Globus pallidus (tissue), 1 donor: ENCODE measurements around the gene C9orf50.
"Not testable (repeated sequence)": the region's sequence is repeated elsewhere in the genome, so short reads cannot be mapped to it uniquely, and the experiment has no call there.

Experiments
- DNase-seq: peaks from one replicate; pipeline ENCODE4 v3.0.0-alpha.2; 2015; ENCODE audit warnings: low spot score

The C9orf50 gene, protein sequence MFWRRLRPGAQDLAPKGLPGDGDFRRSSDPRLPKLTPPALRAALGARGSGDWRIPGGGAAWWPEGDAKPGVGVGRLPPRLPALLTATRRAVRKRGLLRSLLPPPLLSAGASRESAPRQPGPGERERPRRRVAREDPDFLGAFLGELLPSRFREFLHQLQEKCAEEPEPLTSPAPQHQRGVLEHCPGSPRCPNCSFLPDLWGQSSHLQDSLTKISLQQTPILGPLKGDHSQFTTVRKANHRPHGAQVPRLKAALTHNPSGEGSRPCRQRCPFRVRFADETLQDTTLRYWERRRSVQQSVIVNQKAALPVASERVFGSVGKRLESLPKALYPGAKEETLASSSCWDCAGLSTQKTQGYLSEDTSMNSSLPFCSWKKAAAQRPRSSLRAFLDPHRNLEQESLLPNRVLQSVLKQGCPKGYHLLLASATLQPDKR

GRCh38 chr9:129620669-129621295, at the start of gene C9orf50:
TSS of gene C9orf50 (minus strand) at chr9:129621101. CDS start at chr9:129620574, 527 bp downstream.
- DNase-seq: no peak

DNA sequence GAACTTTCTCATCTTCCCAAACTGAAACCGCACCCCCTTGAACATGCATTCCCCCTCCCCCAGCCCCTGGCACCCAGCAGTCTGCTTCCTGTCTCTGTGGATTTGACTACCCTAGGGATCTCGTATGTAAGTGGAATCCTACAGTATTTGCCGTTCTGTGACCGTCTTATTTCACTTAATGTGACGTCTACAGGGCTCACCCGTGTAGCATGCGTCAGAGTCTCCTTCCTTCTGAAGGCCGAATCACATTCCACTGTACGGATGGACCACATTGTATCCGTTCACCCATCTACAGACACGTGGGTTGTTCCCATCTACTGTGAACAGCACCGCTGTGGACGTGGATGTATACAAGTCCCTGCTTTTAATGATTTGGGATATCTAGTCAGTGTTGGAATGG, 49.0 kb upstream of the C9orf50 start:
- DNase-seq: no peak

- DNase-seq: no peak
Observed at GRCh38 chr9:129669141-129669718, 48.3 kb upstream of the C9orf50 start.

DNA sequence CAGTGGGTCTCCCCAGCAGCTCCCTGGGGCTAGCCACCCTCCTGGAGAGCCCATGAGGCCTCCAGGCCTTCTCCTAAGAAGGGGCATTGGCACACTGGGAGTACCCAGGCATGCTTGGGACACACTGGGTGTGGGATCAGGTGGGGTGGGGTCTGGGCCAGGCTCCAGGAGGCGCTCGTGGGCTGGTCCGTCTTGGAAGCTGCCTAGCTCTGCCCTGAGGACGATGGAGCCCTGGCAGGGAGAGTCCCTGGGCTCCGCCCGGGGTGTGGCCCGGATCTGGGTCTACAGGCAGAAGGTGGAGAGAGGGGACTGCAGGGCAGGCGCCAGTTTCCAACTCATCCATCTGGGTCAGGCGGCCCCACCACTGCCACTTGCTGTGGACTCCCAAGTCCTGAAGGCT, 46.9 kb upstream of the C9orf50 start:
- no peak for DNase-seq

DNA sequence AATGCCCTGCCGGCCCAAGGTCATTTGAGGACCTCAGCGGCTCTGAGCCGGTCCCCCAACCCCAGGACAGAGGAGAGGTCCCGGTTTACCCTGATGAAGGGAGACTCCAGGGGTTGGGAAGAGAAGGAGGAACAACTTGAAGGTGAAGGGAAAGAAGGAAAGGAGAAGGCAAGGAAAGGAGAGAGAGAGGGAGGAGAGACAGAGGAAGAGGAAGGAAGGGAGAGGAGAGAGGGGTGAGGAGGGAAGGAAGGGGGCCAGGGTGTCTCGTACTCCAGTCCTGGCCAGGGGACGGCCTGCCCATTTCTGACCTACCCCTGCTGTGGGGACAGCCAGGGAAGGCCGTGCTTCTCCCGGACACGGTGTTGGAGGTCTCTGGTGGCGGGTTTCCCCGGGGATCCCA, 46.5 kb upstream of the C9orf50 start:
- DNase-seq: no peak

DNA sequence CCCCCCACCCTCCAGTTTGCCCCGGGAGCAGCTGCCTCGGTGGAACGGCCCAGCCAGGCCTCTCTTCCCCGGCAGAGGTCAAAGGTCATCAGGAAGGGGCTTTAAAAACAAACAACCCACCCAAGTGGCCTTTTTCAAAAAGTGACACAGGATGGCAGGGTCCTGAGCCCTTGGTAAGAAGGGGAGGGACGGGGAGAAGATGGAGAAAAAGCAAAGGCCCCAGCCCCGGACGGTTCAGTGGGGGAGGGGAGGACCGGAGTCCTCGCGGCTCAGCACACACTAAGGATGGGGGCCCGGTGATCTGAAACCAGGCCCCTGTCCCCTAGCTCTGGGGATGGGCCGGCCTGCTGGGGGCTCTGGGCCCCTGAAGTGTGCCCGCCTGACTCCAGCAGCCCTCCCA, 45.7 kb upstream of the C9orf50 start:
- no peak for DNase-seq

- no peak for DNase-seq
Observed at GRCh38 chr9:129665814-129666520, 45.1 kb upstream of the C9orf50 start.

DNA sequence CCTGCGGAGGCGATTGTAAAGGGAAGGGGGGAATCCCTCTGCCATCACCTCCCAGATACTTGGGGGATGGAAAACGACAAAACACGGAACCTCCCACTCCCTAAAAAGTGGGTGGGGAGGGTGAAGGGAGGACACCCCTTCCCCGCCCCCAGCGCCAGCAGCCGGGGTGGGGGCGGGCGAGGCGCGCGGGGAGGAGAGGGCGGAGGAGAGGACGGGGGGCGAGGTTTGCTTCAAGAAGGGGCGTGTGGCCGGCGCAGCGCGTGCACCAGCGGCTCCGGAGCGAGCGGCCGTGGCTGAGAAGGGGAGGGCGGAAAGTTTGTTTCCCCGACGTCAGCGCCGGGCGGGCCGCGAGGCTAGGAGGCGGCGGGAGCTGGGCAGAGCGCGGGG, 44.5 kb upstream of the C9orf50 start, which contains the start of gene PRRX2:
Gene PRRX2, plus strand, starts transcription at position 259 of the 387 bp plus-strand sequence. CDS start 221 bp downstream, outside the sequence.
- no peak for DNase-seq

- DNase-seq: no peak
Observed at GRCh38 chr9:129664746-129665388, 44.0 kb upstream of the C9orf50 start.

- DNase-seq: not testable (repeated sequence)
Observed at GRCh38 chr9:129662239-129662638, 41.3 kb upstream of the C9orf50 start.

DNA sequence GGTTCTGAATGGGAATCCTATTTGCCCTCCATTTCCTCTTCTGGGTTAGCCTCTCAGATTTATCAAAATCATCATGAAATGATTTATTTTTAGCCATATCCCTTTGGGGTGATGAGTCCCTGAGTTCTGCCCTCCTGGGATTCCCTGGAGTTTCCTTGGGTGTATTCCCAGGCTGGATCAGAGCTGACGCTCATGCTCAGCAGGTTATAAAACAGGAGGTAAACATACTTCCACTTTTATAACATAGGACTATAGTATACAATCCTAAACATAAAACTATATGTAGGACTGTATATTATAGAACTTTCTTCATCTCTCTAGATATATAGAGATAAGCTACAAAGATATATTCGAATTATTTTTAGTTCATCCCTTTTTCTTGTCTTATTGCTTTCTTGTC, 40.1 kb upstream of the C9orf50 start:
- DNase-seq: no peak

GRCh38 chr9:129656795-129657390, 36.0 kb upstream of the C9orf50 start:
- no peak for DNase-seq

GRCh38 chr9:129655696-129656095, 34.8 kb upstream of the C9orf50 start:
- DNase-seq: no peak

GRCh38 chr9:129655154-129655553, 34.3 kb upstream of the C9orf50 start:
- no peak for DNase-seq

- DNase-seq: no peak
Observed at GRCh38 chr9:129654554-129655040, 33.7 kb upstream of the C9orf50 start.

DNA sequence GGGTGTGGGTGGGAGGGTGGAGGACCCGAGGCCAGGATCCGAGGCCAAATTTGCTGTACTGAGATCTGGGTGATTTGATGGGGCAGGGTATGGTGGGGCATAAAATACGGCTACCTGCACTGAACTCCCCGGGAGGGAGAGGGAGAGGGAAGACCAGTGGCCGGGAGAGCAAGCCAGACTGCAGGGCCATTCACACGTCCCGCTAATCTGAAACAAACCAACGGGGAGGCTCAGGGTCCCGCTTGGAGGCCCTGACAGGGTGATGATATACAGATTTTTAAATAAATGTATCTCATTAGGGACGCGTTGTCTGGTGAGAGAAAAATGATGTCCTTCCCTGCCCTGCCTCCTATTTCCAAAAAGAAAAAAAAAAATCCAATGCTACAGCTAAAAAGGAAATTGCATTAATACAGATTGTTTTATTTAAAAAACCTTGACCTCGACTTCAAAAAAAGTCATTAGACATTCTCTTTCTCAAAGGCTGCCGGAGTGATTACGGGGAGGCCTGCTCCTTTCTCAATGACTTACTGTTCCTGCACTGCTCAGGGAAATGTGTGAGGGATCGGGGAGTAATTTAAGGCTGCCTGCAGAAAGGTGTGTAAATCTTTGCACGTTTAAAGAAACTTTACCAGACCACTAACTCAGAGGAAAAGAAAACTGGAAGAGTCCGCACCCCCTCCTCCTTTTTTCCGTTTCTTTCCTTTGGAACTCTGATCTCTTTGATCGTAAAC, 33.1 kb upstream of the C9orf50 start:
- DNase-seq: no peak

- peak; percentile 64 for DNase-seq
Observed at GRCh38 chr9:129650680-129651235, 29.9 kb upstream of the C9orf50 start.

- DNase-seq: no peak
Observed at GRCh38 chr9:129649726-129650679, 29.1 kb upstream of the C9orf50 start.

- no peak for DNase-seq
Observed at GRCh38 chr9:129648764-129649115, 27.8 kb upstream of the C9orf50 start.
